Fibroblast of the conjunctiva (primary cell): Measurements from ENCODE around the gene COPZ1.

Experiments used
- DNase-seq: peaks from one replicate; pipeline ENCODE4 v3.0.0-alpha.2; 2010; ENCODE audit warnings: low read depth

The COPZ1 gene

GRCh38 chr12:54378796-54379397 is 54.0 kb downstream of the COPZ1 start:
- DNase-seq = no peak

GRCh38 chr12:54379398-54380201 is 54.7 kb downstream of the COPZ1 start:
- DNase-seq = peak; percentile 76

- no peak for DNase-seq
Observed at GRCh38 chr12:54381136-54381535, 56.2 kb downstream of the COPZ1 start.

GRCh38 chr12:54383041-54383609 is 58.2 kb downstream of the COPZ1 start:
- DNase-seq = peak; percentile 93

- DNase-seq = no peak
Observed at GRCh38 chr12:54384591-54385041, 59.7 kb downstream of the COPZ1 start, which contains the start of gene ZNF385A. Gene ZNF385A (minus strand): TSS chr12:54384733. CDS start chr12:54384514, 219 bp downstream.

- DNase-seq = no peak
Observed at GRCh38 chr12:54385251-54385914, 60.5 kb downstream of the COPZ1 start.

GRCh38 chr12:54386403-54387113 is 61.6 kb downstream of the COPZ1 start:
- DNase-seq = no peak

GRCh38 chr12:54387114-54387467 is 62.2 kb downstream of the COPZ1 start:
- no peak for DNase-seq

GRCh38 chr12:54388237-54389133 is 63.6 kb downstream of the COPZ1 start:
- DNase-seq = no peak

GRCh38 chr12:54389134-54389508 is 64.2 kb downstream of the COPZ1 start:
- no peak for DNase-seq

- no peak for DNase-seq
Observed at GRCh38 chr12:54389607-54390175, 64.8 kb downstream of the COPZ1 start.

- DNase-seq = no peak
Observed at GRCh38 chr12:54390176-54390667, 65.3 kb downstream of the COPZ1 start.

GRCh38 chr12:54390668-54391551 is 66.0 kb downstream of the COPZ1 start:
- no peak for DNase-seq

GRCh38 chr12:54392485-54393206 is 67.7 kb downstream of the COPZ1 start:
- no peak for DNase-seq

GRCh38 chr12:54393207-54393609 is 68.3 kb downstream of the COPZ1 start:
- no peak for DNase-seq

- no peak for DNase-seq
Observed at GRCh38 chr12:54393743-54394142, 68.8 kb downstream of the COPZ1 start.

- DNase-seq = no peak
Observed at GRCh38 chr12:54394281-54394719, 69.4 kb downstream of the COPZ1 start.

- no peak for DNase-seq
Observed at GRCh38 chr12:54394986-54395385, 70.1 kb downstream of the COPZ1 start.

- no peak for DNase-seq
Observed at GRCh38 chr12:54395545-54395944, 70.6 kb downstream of the COPZ1 start.
